Measurements from ENCODE around the gene WRAP73. TPM values are rescaled to one million over a fixed set of nuclear protein-coding genes. Genes with fewer than 3 reads are reported as not detected.

Gene WRAP73
- total RNA-seq, 1 donor from 2014 or later: 47.7 TPM

- H3K27me3 Mint-ChIP-seq (ENCODE audit: unreplicated experiment): peaks cover 5% of the 10 kb centered on the region
- DNase-seq: no peak
- no peak overlapping the region for H3K4me3 Mint-ChIP-seq (ENCODE audit: unreplicated experiment)
- peaks cover 8% of the 10 kb centered on the region for H3K4me1 Mint-ChIP-seq (ENCODE audit: low read depth, unreplicated experiment)
- no peak for TF ChIP-seq CTCF (IDR thresholded peaks at IDR 0.05; ENCODE audit: partially characterized antibody, unreplicated experiment)
- H3K36me3 Mint-ChIP-seq (ENCODE audit: unreplicated experiment): no peaks in the 10 kb centered on the region
- H3K9me3 Mint-ChIP-seq (ENCODE audit: unreplicated experiment): peaks cover 4% of the 10 kb centered on the region
- no peak overlapping the region for H3K27ac Mint-ChIP-seq (ENCODE audit: unreplicated experiment)
Observed at GRCh38 chr1:3603156-3603555, 46.7 kb downstream of the WRAP73 start.

DNA sequence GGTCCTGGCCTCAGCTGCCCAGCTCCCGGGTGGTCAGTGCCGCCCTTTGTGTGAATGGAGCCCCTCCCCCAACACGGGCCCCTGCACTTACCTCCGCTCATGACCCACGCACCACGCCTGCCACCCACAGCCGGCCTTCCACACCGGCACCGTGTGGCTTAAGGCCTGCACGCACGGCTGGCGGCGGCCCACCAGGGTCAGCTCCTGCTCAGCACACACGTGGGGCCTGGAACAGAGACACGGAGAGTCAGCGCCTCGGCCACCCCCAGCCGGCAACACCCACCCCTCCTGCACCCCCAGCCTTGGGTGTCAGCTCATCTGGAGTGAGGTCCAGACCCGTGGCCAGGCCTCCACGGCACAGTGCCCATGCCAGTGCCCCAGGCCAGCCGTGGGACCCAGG, 47.5 kb downstream of the WRAP73 start:
- Mint-ChIP-seq H3K4me1 (ENCODE audit: low read depth, unreplicated experiment) (peaks cover 8% of the 10 kb centered on the region), H3K9me3 (ENCODE audit: unreplicated experiment) (peaks cover 5% of the 10 kb centered on the region), H3K36me3 (ENCODE audit: unreplicated experiment) (no peaks in the 10 kb centered on the region), H3K27ac (ENCODE audit: unreplicated experiment) (no peak overlapping the region), H3K4me3 (ENCODE audit: unreplicated experiment) (no peak overlapping the region), H3K27me3 (ENCODE audit: unreplicated experiment) (peaks cover 1% of the 10 kb centered on the region)
- no peak for TF ChIP-seq CTCF (IDR thresholded peaks at IDR 0.05; ENCODE audit: partially characterized antibody, unreplicated experiment)
- DNase-seq: no peak

GRCh38 chr1:3601743-3602142, 48.2 kb downstream of the WRAP73 start:
- Mint-ChIP-seq H3K9me3 (ENCODE audit: unreplicated experiment) (peaks cover 4% of the 10 kb centered on the region), H3K27ac (ENCODE audit: unreplicated experiment) (no peak overlapping the region), H3K4me1 (ENCODE audit: low read depth, unreplicated experiment) (peaks cover 5% of the 10 kb centered on the region), H3K36me3 (ENCODE audit: unreplicated experiment) (no peaks in the 10 kb centered on the region), H3K27me3 (ENCODE audit: unreplicated experiment) (peaks cover 1% of the 10 kb centered on the region), H3K4me3 (ENCODE audit: unreplicated experiment) (no peak overlapping the region)
- TF ChIP-seq CTCF (IDR thresholded peaks at IDR 0.05; ENCODE audit: partially characterized antibody, unreplicated experiment): no peak
- DNase-seq: no peak

GRCh38 chr1:3600354-3600753, 49.5 kb downstream of the WRAP73 start:
- no peak overlapping the region for H3K4me3 Mint-ChIP-seq (ENCODE audit: unreplicated experiment)
- H3K27ac Mint-ChIP-seq (ENCODE audit: unreplicated experiment): no peak overlapping the region
- peaks cover 4% of the 10 kb centered on the region for H3K9me3 Mint-ChIP-seq (ENCODE audit: unreplicated experiment)
- peaks cover 5% of the 10 kb centered on the region for H3K4me1 Mint-ChIP-seq (ENCODE audit: low read depth, unreplicated experiment)
- no peaks in the 10 kb centered on the region for H3K36me3 Mint-ChIP-seq (ENCODE audit: unreplicated experiment)
- no peak for TF ChIP-seq CTCF (IDR thresholded peaks at IDR 0.05; ENCODE audit: partially characterized antibody, unreplicated experiment)
- peaks cover 1% of the 10 kb centered on the region for H3K27me3 Mint-ChIP-seq (ENCODE audit: unreplicated experiment)
- no peak for DNase-seq

GRCh38 chr1:3599816-3600215, 50.1 kb downstream of the WRAP73 start:
- H3K9me3 Mint-ChIP-seq (ENCODE audit: unreplicated experiment): peaks cover 4% of the 10 kb centered on the region
- peaks cover 1% of the 10 kb centered on the region for H3K27me3 Mint-ChIP-seq (ENCODE audit: unreplicated experiment)
- no peaks in the 10 kb centered on the region for H3K36me3 Mint-ChIP-seq (ENCODE audit: unreplicated experiment)
- TF ChIP-seq CTCF (IDR thresholded peaks at IDR 0.05; ENCODE audit: partially characterized antibody, unreplicated experiment): no peak
- no peak overlapping the region for H3K4me3 Mint-ChIP-seq (ENCODE audit: unreplicated experiment)
- H3K4me1 Mint-ChIP-seq (ENCODE audit: low read depth, unreplicated experiment): peaks cover 5% of the 10 kb centered on the region
- no peak for DNase-seq
- no peak overlapping the region for H3K27ac Mint-ChIP-seq (ENCODE audit: unreplicated experiment)

Data from glutamatergic neuron (in vitro differentiated cells).